Measurements from ENCODE around the gene NCKIPSD.

Gene NCKIPSD

GRCh38 chr3:48644898-48645760, 40.6 kb downstream of the NCKIPSD start:
- DNase-seq: no peak

GRCh38 chr3:48642605-48643004, 43.1 kb downstream of the NCKIPSD start:
- no peak for DNase-seq

- no peak for DNase-seq
Observed at GRCh38 chr3:48641396-48641795, 44.3 kb downstream of the NCKIPSD start.

- no peak for DNase-seq
Observed at GRCh38 chr3:48639944-48640606, 45.6 kb downstream of the NCKIPSD start.

- no peak for DNase-seq
Observed at GRCh38 chr3:48637305-48637704, 48.4 kb downstream of the NCKIPSD start.

GRCh38 chr3:48636149-48636655, 49.5 kb downstream of the NCKIPSD start:
- no peak for DNase-seq

GRCh38 chr3:48635222-48636021, 50.3 kb downstream of the NCKIPSD start, which contains the start of gene SLC26A6:
Gene SLC26A6, minus strand, starts transcription at chr3:48635461. Its CDS starts 68 bp downstream, at chr3:48635393.
- peak; percentile 97 for DNase-seq

GRCh38 chr3:48634661-48635221, 51.0 kb downstream of the NCKIPSD start:
- DNase-seq: peak; percentile 63

- DNase-seq: no peak
Observed at GRCh38 chr3:48633743-48634142, 52.0 kb downstream of the NCKIPSD start.

- DNase-seq: no peak
Observed at GRCh38 chr3:48633256-48633655, 52.5 kb downstream of the NCKIPSD start.

GRCh38 chr3:48631516-48632448, 53.9 kb downstream of the NCKIPSD start:
- DNase-seq: no peak

GRCh38 chr3:48630833-48631232, 54.9 kb downstream of the NCKIPSD start:
- DNase-seq: no peak

- DNase-seq: no peak
Observed at GRCh38 chr3:48630407-48630806, 55.3 kb downstream of the NCKIPSD start.

- no peak for DNase-seq
Observed at GRCh38 chr3:48629894-48630293, 55.8 kb downstream of the NCKIPSD start.

GRCh38 chr3:48628277-48629017, 57.3 kb downstream of the NCKIPSD start:
- no peak for DNase-seq

GRCh38 chr3:48625600-48625999, 60.1 kb downstream of the NCKIPSD start:
- DNase-seq: no peak

GRCh38 chr3:48624767-48625166, 60.9 kb downstream of the NCKIPSD start:
- DNase-seq: no peak

GRCh38 chr3:48623851-48624547, 61.7 kb downstream of the NCKIPSD start:
- no peak for DNase-seq

Measured in OCI-M1 (cell line).